Liver (tissue), 3 donors: ENCODE results near the gene ZNF765.
"Not testable (repeated sequence)": the region's sequence is repeated elsewhere in the genome, so short reads cannot be mapped to it uniquely, and the experiment has no call there.

Experiments
- CTCF ChIP-seq: fragments of 150-350 bp; IDR thresholded peaks from 2 replicates; pipeline ENCODE4 v1.5.1; 2017; ENCODE audit warnings: improper control_type of control experiment, low read depth, low read length; ENCODE audit not compliant: missing input control
- JUND ChIP-seq, 2 donors: IDR thresholded peaks; 2 replicates each; pipeline ENCODE4 v1.6.1; 2016; ENCODE audit warnings: antibody characterized with exemption in 2 of 2
- NR2F2 ChIP-seq: IDR thresholded peaks from 2 replicates; pipeline ENCODE4 v1.6.1; 2016; ENCODE audit warnings: antibody characterized with exemption
- REST ChIP-seq: IDR thresholded peaks from 2 replicates; pipeline ENCODE4 v1.6.1; 2016; ENCODE audit warnings: antibody characterized with exemption, mild to moderate bottlenecking
- donor health status: healthy.
- donor health status: healthy.

GRCh38 chr19:53460131-53460721 is 65.3 kb downstream of the ZNF765 start:
- TF ChIP-seq CTCF; NR2F2; JUND (IDR thresholded peaks at IDR 0.05); REST: not testable (repeated sequence)
